OCI-M2 (cell line): ENCODE data around the gene CRABP1.

ENCODE experiments used
- DNase-seq: peaks from one replicate; lab custom pipeline; 2025; ENCODE audit not compliant: unreplicated experiment; lab: John Stamatoyannopoulos, UW

CRABP1 gene

GRCh38 chr15:78316283-78317083, 23.7 kb upstream of the CRABP1 start:
- DNase-seq: no peak

GRCh38 chr15:78317145-78317836, 22.9 kb upstream of the CRABP1 start:
- DNase-seq: no peak

GRCh38 chr15:78319588-78319987, 20.6 kb upstream of the CRABP1 start:
- DNase-seq: no peak

GRCh38 chr15:78320183-78320582, 20.0 kb upstream of the CRABP1 start:
- no peak for DNase-seq

GRCh38 chr15:78321041-78321570, 19.0 kb upstream of the CRABP1 start:
- no peak for DNase-seq

- DNase-seq: no peak
These were observed 18.4 kb upstream of the CRABP1 start for GRCh38 chr15:78321786-78322185.

GRCh38 chr15:78322243-78322642, 17.9 kb upstream of the CRABP1 start:
- no peak for DNase-seq

- DNase-seq: no peak
These were observed 17.2 kb upstream of the CRABP1 start for GRCh38 chr15:78322724-78323521.

GRCh38 chr15:78323693-78324092, 16.5 kb upstream of the CRABP1 start:
- no peak for DNase-seq

GRCh38 chr15:78324144-78324543, 16.0 kb upstream of the CRABP1 start:
- DNase-seq: no peak

GRCh38 chr15:78325092-78325843, 14.9 kb upstream of the CRABP1 start:
- no peak for DNase-seq

GRCh38 chr15:78327466-78327865, 12.7 kb upstream of the CRABP1 start:
- DNase-seq: no peak

GRCh38 chr15:78329625-78330024, 10.5 kb upstream of the CRABP1 start:
- no peak for DNase-seq

- no peak for DNase-seq
These were observed 5.3 kb upstream of the CRABP1 start for GRCh38 chr15:78334845-78335244.

- no peak for DNase-seq
These were observed 4.2 kb upstream of the CRABP1 start for GRCh38 chr15:78335985-78336384.

- DNase-seq: no peak
These were observed 1.4 kb upstream of the CRABP1 start for GRCh38 chr15:78338781-78339180.

GRCh38 chr15:78339559-78339958, 594 bp upstream of the CRABP1 start:
- DNase-seq: no peak

GRCh38 chr15:78341057-78341987, 1.2 kb downstream of the CRABP1 start:
- DNase-seq: no peak

- DNase-seq: no peak
These were observed 1.9 kb downstream of the CRABP1 start for GRCh38 chr15:78342021-78342420.
